Measurements from ENCODE around the gene MARCHF5. TPM values are rescaled to one million over a fixed set of nuclear protein-coding genes. Genes with fewer than 3 reads are reported as not detected.
"Not testable (repeated sequence)": the region's sequence is repeated elsewhere in the genome, so short reads cannot be mapped to it uniquely, and the experiment has no call there.

The MARCHF5 gene
- total RNA-seq, 4 donors from 2014 or later = 24.2 to 29.8 (median 27.7) TPM

DNA sequence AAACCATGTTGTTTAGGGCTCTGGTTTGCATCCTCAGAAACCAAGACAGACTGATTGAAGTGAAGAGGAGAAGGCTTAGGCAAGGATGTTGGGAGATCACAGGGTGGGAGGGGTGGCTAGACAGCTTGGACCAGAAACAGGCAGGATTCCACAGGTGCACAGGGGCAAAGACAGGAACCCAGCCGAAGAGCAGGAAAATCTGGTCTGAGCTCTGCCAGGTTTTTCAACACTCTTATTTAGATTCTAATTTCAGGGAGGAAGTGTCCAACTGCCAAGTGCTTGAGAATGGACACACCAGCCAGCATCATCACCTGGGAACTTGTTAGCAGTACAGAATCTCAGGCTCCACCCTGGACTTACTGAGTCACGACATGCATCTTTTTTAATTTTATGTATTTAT, 93.8 kb downstream of the MARCHF5 start:
- 70 to 78% methylated on average over 2 of the region's 2 CpGs for WGBS, 2 donors
- Histone ChIP-seq H3K9me3 (no peaks in the 10 kb centered on the region), H3K4me1 (no peaks in the 10 kb centered on the region), H3K4me3 (replicated peaks in 1 of 3) (no peak overlapping the region), H3K27ac (no peak overlapping the region), H3K27me3 (no peaks in the 10 kb centered on the region), H3K36me3 (no peaks in the 10 kb centered on the region)
- no peak for DNase-seq
- TF ChIP-seq, protein P1, sequence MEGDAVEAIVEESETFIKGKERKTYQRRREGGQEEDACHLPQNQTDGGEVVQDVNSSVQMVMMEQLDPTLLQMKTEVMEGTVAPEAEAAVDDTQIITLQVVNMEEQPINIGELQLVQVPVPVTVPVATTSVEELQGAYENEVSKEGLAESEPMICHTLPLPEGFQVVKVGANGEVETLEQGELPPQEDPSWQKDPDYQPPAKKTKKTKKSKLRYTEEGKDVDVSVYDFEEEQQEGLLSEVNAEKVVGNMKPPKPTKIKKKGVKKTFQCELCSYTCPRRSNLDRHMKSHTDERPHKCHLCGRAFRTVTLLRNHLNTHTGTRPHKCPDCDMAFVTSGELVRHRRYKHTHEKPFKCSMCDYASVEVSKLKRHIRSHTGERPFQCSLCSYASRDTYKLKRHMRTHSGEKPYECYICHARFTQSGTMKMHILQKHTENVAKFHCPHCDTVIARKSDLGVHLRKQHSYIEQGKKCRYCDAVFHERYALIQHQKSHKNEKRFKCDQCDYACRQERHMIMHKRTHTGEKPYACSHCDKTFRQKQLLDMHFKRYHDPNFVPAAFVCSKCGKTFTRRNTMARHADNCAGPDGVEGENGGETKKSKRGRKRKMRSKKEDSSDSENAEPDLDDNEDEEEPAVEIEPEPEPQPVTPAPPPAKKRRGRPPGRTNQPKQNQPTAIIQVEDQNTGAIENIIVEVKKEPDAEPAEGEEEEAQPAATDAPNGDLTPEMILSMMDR (IDR thresholded peaks at IDR 0.05) = no peak
- no peak for TF ChIP-seq POLR2A (IDR thresholded peaks at IDR 0.05)
- intact Hi-C loops (cut with DNase I) = no loop called here

GRCh38 chr10:92385831-92386230, 94.9 kb downstream of the MARCHF5 start:
- TF ChIP-seq, protein P1 (IDR thresholded peaks at IDR 0.05) = no peak
- TF ChIP-seq POLR2A (IDR thresholded peaks at IDR 0.05) = no peak
- no peaks in the 10 kb centered on the region for H3K27me3 ChIP-seq
- intact Hi-C loops (cut with DNase I) = no loop called here
- H3K9me3 ChIP-seq = no peaks in the 10 kb centered on the region
- no peak overlapping the region for H3K4me3 ChIP-seq (replicated peaks in 1 of 3)
- DNase-seq = no peak
- 80 to 85% methylated on average over 2 of the region's 2 CpGs for WGBS, 2 donors
- H3K4me1 ChIP-seq = no peaks in the 10 kb centered on the region
- no peak overlapping the region for H3K27ac ChIP-seq
- H3K36me3 ChIP-seq = no peaks in the 10 kb centered on the region

GRCh38 chr10:92387289-92387940, 96.4 kb downstream of the MARCHF5 start:
- TF ChIP-seq POLR2A (IDR thresholded peaks at IDR 0.05) = no peak
- TF ChIP-seq, protein P1 (IDR thresholded peaks at IDR 0.05) = no peak
- Histone ChIP-seq H3K27me3 (no peaks in the 10 kb centered on the region), H3K4me1 (no peaks in the 10 kb centered on the region), H3K9me3 (no peaks in the 10 kb centered on the region), H3K27ac (no peak overlapping the region), H3K4me3 (replicated peaks in 1 of 3) (no peak overlapping the region), H3K36me3 (no peaks in the 10 kb centered on the region)
- WGBS, 2 donors = 43 to 46% methylated on average over 11 of the region's 11 CpGs
- DNase-seq = peak; percentile 28 to 49
- intact Hi-C loops (cut with DNase I) = no loop called here

DNA sequence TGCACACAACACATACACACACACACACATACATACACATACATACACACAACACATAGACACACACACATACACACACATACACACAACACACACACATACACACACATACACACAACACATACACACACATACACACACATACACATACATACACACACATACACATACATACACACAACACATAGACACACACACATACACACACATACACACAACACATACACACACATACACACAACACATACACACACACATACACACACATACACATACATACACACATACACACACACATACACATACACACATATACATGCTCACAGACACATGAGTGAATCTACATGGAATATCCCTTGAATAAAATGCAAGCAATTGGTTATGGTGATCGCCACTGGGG, 102.2 kb downstream of the MARCHF5 start:
- H3K4me3 ChIP-seq (replicated peaks in 1 of 3); intact Hi-C loops (cut with DNase I); H3K9me3 ChIP-seq; H3K36me3 ChIP-seq; H3K27me3 ChIP-seq; DNase-seq; H3K4me1 ChIP-seq; H3K27ac ChIP-seq: not testable (repeated sequence)
- 96 to 100% methylated on average over 1 of the region's 1 CpG for WGBS, 2 donors

- 65 to 67% methylated on average over 4 of the region's 4 CpGs for WGBS, 2 donors
Measured at GRCh38 chr10:92395271-92395670, 104.3 kb downstream of the MARCHF5 start.

GRCh38 chr10:92402234-92402633, 111.3 kb downstream of the MARCHF5 start:
- 83 to 93% methylated on average over 5 of the region's 5 CpGs for WGBS, 2 donors
- intact Hi-C loops (cut with DNase I); H3K36me3 ChIP-seq: not testable (repeated sequence)

More at GRCh38 chr10:92395271-92395670, 104.3 kb downstream of the MARCHF5 start:
- Histone ChIP-seq H3K27ac (no peak overlapping the region), H3K36me3 (no peaks in the 10 kb centered on the region), H3K4me3 (replicated peaks in 1 of 3) (no peak overlapping the region), H3K9me3 (no peaks in the 10 kb centered on the region), H3K4me1 (no peaks in the 10 kb centered on the region), H3K27me3 (no peaks in the 10 kb centered on the region)
- no peak for TF ChIP-seq POLR2A (IDR thresholded peaks at IDR 0.05)
- intact Hi-C loops (cut with DNase I) = no loop called here
- peak; percentile 16 to 48 for DNase-seq

More at GRCh38 chr10:92402234-92402633, 111.3 kb downstream of the MARCHF5 start:
- not testable (repeated sequence) for H3K4me3 ChIP-seq (replicated peaks in 1 of 3); H3K9me3 ChIP-seq; DNase-seq; H3K27me3 ChIP-seq; H3K27ac ChIP-seq; H3K4me1 ChIP-seq

Small RNA genes within 50 kb of the gene (small RNA-seq; reads per million reads assigned to genes)
- gene RF00019 (not detected), gene RNY3P12 (not detected)

Other genes starting within 250 kb of the MARCHF5 start
- 10 to 100 TPM; 12.3 to 18.4 (median 12.7) TPM for gene CPEB3, start 89 bp upstream of the MARCHF5 start, total RNA-seq